GM23338 (cell line): ENCODE measurements around the gene UBE2E2.

Experiments
- CREB1 ChIP-seq: fragments of 250-450 bp; sonication (Bioruptor Pico); IDR thresholded peaks from 2 replicates; pipeline ENCODE4 v1.5.0; 2020; ENCODE audit warnings: low read depth, mild to moderate bottlenecking, moderate library complexity
- EZH2 ChIP-seq: fragments of 200-600 bp; sonication (generic); IDR thresholded peaks from one replicate; pipeline ENCODE4 v1.8.0; 2017; ENCODE audit warnings: antibody characterized with exemption, mild to moderate bottlenecking, low read depth; ENCODE audit not compliant: unreplicated experiment
- EZH2phosphoT487 ChIP-seq: fragments of 200-600 bp; sonication (generic); IDR thresholded peaks from one replicate; pipeline ENCODE4 v1.8.1; 2018; ENCODE audit warnings: antibody characterized with exemption; ENCODE audit not compliant: unreplicated experiment
- JUNB ChIP-seq: IDR thresholded peaks from one replicate; pipeline ENCODE4 v1.6.1; 2016; ENCODE audit warnings: antibody characterized with exemption; ENCODE audit not compliant: unreplicated experiment
- NANOG ChIP-seq: IDR thresholded peaks from 2 replicates; pipeline ENCODE4 v1.6.1; 2016; ENCODE audit warnings: antibody characterized with exemption, borderline replicate concordance
- POLR2AphosphoS5 ChIP-seq: IDR thresholded peaks from 2 replicates; pipeline ENCODE4 v1.6.1; 2016; ENCODE audit warnings: antibody characterized with exemption, low read depth
- STAT1 ChIP-seq: IDR thresholded peaks from one replicate; pipeline ENCODE4 v1.6.1; 2016; ENCODE audit warnings: antibody characterized with exemption; ENCODE audit not compliant: unreplicated experiment
- ZNF331 ChIP-seq: fragments of 250-450 bp; sonication (Bioruptor Pico); IDR thresholded peaks from 2 replicates; pipeline ENCODE4 v1.5.0; 2020; ENCODE audit warnings: low read depth, mild to moderate bottlenecking, moderate library complexity
- TF ChIP-seq, protein P1 (sequence below), 2 experiments: fragments of 200-600 bp in 1 of 2; sonication (generic) in 1 of 2; conservative IDR thresholded peaks; 2 replicates each; pipeline versions ENCODE4 v1.5.1 to v1.6.1; 2016 to 2017; ENCODE audit warnings: antibody characterized with exemption in 2 of 2, low read depth in 2 of 2, mild to moderate bottlenecking in 2 of 2, moderate library complexity in 1 of 2
- TF ChIP-seq, protein P2 (sequence below): IDR thresholded peaks from one replicate; pipeline ENCODE4 v1.6.1; 2018; ENCODE audit warnings: antibody characterized with exemption; ENCODE audit not compliant: unreplicated experiment
- TF ChIP-seq, protein P3 (sequence below): IDR thresholded peaks from 2 replicates; pipeline ENCODE4 v1.6.1; 2016; ENCODE audit warnings: antibody characterized with exemption

DNA sequence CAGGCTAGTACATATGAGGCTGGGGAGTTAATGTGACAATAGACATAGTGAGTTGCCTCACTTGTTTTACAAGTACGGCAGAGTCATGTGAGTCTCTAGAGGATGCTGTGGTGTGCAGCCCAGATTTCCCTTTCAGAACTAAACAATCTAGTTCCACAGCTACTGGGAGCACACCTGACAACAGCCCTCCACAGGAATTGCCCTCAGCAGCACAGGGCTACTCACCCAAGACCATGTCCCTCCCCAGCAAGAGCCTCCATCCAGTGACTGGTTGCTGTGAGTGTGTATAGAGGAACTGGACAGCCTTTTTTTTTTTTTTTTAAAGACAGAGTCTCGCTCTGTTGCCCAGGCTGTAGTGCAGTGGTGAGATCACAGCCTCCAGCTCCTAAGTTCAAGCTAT lies 40.2 kb upstream of the UBE2E2 start:
- TF ChIP-seq, protein P1, sequence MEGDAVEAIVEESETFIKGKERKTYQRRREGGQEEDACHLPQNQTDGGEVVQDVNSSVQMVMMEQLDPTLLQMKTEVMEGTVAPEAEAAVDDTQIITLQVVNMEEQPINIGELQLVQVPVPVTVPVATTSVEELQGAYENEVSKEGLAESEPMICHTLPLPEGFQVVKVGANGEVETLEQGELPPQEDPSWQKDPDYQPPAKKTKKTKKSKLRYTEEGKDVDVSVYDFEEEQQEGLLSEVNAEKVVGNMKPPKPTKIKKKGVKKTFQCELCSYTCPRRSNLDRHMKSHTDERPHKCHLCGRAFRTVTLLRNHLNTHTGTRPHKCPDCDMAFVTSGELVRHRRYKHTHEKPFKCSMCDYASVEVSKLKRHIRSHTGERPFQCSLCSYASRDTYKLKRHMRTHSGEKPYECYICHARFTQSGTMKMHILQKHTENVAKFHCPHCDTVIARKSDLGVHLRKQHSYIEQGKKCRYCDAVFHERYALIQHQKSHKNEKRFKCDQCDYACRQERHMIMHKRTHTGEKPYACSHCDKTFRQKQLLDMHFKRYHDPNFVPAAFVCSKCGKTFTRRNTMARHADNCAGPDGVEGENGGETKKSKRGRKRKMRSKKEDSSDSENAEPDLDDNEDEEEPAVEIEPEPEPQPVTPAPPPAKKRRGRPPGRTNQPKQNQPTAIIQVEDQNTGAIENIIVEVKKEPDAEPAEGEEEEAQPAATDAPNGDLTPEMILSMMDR (conservative IDR thresholded peaks at IDR 0.05; ENCODE audit: low read depth in 2 of 2), result no peak
- no peak for TF ChIP-seq EZH2
- TF ChIP-seq POLR2AphosphoS5, result no peak
- TF ChIP-seq, protein P2, sequence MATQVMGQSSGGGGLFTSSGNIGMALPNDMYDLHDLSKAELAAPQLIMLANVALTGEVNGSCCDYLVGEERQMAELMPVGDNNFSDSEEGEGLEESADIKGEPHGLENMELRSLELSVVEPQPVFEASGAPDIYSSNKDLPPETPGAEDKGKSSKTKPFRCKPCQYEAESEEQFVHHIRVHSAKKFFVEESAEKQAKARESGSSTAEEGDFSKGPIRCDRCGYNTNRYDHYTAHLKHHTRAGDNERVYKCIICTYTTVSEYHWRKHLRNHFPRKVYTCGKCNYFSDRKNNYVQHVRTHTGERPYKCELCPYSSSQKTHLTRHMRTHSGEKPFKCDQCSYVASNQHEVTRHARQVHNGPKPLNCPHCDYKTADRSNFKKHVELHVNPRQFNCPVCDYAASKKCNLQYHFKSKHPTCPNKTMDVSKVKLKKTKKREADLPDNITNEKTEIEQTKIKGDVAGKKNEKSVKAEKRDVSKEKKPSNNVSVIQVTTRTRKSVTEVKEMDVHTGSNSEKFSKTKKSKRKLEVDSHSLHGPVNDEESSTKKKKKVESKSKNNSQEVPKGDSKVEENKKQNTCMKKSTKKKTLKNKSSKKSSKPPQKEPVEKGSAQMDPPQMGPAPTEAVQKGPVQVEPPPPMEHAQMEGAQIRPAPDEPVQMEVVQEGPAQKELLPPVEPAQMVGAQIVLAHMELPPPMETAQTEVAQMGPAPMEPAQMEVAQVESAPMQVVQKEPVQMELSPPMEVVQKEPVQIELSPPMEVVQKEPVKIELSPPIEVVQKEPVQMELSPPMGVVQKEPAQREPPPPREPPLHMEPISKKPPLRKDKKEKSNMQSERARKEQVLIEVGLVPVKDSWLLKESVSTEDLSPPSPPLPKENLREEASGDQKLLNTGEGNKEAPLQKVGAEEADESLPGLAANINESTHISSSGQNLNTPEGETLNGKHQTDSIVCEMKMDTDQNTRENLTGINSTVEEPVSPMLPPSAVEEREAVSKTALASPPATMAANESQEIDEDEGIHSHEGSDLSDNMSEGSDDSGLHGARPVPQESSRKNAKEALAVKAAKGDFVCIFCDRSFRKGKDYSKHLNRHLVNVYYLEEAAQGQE, result no peak
- no peak for TF ChIP-seq EZH2phosphoT487
- TF ChIP-seq NANOG, result no peak
- TF ChIP-seq ZNF331, result no peak
- TF ChIP-seq, protein P3, sequence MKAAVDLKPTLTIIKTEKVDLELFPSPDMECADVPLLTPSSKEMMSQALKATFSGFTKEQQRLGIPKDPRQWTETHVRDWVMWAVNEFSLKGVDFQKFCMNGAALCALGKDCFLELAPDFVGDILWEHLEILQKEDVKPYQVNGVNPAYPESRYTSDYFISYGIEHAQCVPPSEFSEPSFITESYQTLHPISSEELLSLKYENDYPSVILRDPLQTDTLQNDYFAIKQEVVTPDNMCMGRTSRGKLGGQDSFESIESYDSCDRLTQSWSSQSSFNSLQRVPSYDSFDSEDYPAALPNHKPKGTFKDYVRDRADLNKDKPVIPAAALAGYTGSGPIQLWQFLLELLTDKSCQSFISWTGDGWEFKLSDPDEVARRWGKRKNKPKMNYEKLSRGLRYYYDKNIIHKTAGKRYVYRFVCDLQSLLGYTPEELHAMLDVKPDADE, result no peak
- no peak for TF ChIP-seq JUNB
- no peak for TF ChIP-seq CREB1 (CRISPR knock-in tag)
- TF ChIP-seq STAT1, result no peak
